Osteoblast (primary cell): ENCODE measurements around the gene ENTR1. TPM values are rescaled to one million over a fixed set of nuclear protein-coding genes. Genes with fewer than 3 reads are reported as not detected.

Experiments
- DNase-seq: peaks from one replicate; pipeline ENCODE4 v3.0.0; 2011; ENCODE audit warnings: low spot score, mixed read lengths; ENCODE audit not compliant: insufficient read length; ENCODE audit errors: missing footprints
- H2AFZ ChIP-seq: 2 replicates; pipeline ENCODE4 v1.6.0; 2011; ENCODE audit warnings: mild to moderate bottlenecking, low read length
- H3K27ac ChIP-seq: 2 replicates; pipeline ENCODE4 v1.5.1; 2011; ENCODE audit warnings: mild to moderate bottlenecking, low read depth, low read length, moderate library complexity
- H3K27me3 ChIP-seq: 2 replicates; pipeline ENCODE4 v1.6.0; 2012; ENCODE audit warnings: mild to moderate bottlenecking, control low read depth, inconsistent platforms, low read length, moderate library complexity; ENCODE audit not compliant: insufficient read depth
- H3K36me3 ChIP-seq: 2 replicates; pipeline ENCODE4 v1.5.1; 2011; ENCODE audit warnings: mild to moderate bottlenecking, low read length, control low read depth, moderate library complexity; ENCODE audit not compliant: insufficient read depth
- H3K4me1 ChIP-seq: 2 replicates; pipeline ENCODE4 v1.5.1; 2011; ENCODE audit warnings: mild to moderate bottlenecking, low read length, control low read depth, moderate library complexity; ENCODE audit not compliant: insufficient read depth
- H3K4me2 ChIP-seq: 2 replicates; pipeline ENCODE4 v1.6.0; 2011; ENCODE audit warnings: mild to moderate bottlenecking, low read length; ENCODE audit not compliant: insufficient read depth
- H3K4me3 ChIP-seq: fragments of 200-600 bp; sonication (generic); 3 replicates; pipeline ENCODE4 v1.5.1; 2012; ENCODE audit warnings: mild to moderate bottlenecking, low read length, inconsistent platforms; ENCODE audit not compliant: insufficient read depth
- H3K79me2 ChIP-seq: 2 replicates; pipeline ENCODE4 v1.6.0; 2012; ENCODE audit warnings: mild to moderate bottlenecking, low read length, control low read depth, inconsistent platforms; ENCODE audit not compliant: insufficient read depth
- H3K9me3 ChIP-seq: 2 replicates; pipeline ENCODE4 v1.5.1; 2011; ENCODE audit warnings: low read depth, low read length, control low read depth
- H4K20me1 ChIP-seq: 2 replicates; pipeline ENCODE4 v1.6.0; 2012; ENCODE audit warnings: mild to moderate bottlenecking, low read length, control low read depth; ENCODE audit not compliant: insufficient read depth
- CTCF ChIP-seq: IDR thresholded peaks from 2 replicates; pipeline ENCODE4 v1.5.1; 2011; ENCODE audit warnings: mild to moderate bottlenecking, low read depth, low read length, moderate library complexity; ENCODE audit errors: extremely low read depth
- total RNA-seq: library from RNA; depleted of rRNA; stranded (reverse); fragments of >200 nt; gene quantifications from 2 replicates; pipeline ENCODE4 v1.2.3, GENCODE V29; 2012

The ENTR1 gene
- total RNA-seq, 1 donor: 40.2 TPM

DNA sequence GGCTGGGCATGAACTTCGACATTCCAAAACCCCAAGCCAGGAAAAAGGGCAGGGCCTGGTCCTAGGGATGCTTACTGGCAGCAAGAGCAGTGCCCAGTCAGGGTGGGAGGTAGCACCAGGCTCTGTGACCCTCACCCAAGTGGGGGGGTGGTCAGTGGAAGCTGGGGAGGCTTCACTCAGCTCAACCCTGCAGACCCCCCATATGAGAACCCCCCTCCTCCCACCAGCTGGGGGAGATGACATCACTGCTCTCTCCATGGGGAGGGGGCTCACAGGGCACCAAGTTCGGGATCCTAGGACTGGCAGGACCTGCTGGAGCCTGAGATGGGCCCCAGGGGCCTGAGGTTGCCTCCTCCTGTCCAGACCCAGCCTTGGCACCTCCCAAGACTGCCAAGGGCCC lies 51.5 kb downstream of the ENTR1 start:
- Histone ChIP-seq H3K4me1 (peaks cover 24% of the 10 kb centered on the region), H3K79me2 (peaks cover 2% of the 10 kb centered on the region), H3K4me3 (no peak overlapping the region), H4K20me1 (peaks cover 18% of the 10 kb centered on the region), H2AFZ (no peak overlapping the region), H3K4me2 (no peak overlapping the region), H3K9me3 (no peaks in the 10 kb centered on the region), H3K36me3 (peaks cover 20% of the 10 kb centered on the region), H3K27ac (no peak overlapping the region), H3K27me3 (no peaks in the 10 kb centered on the region)
- DNase-seq: no peak
- TF ChIP-seq CTCF: no peak

DNA sequence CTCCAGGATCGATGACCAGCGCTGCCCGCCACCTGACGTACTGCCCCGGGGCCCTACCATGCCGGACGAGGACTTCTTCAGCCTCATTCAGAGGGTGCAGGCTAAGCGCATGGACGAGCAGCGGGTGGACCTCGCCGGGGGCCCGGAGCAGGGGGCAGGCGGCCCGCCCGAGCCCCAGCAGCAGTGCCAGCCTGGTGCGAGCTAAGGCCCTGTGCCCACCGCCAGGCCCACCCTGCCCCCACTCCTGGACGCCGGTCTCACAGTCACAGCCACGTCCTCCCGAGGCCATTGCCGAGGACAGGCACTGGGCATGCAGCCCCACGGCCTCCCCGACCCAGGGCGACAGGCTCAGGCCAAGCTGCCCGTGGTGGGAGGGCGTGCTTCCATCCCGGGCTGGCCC lies 52.4 kb downstream of the ENTR1 start:
- Histone ChIP-seq H3K27me3 (no peaks in the 10 kb centered on the region), H4K20me1 (peaks cover 24% of the 10 kb centered on the region), H2AFZ (no peak overlapping the region), H3K4me1 (peaks cover 22% of the 10 kb centered on the region), H3K36me3 (peaks cover 20% of the 10 kb centered on the region), H3K9me3 (no peaks in the 10 kb centered on the region), H3K4me3 (no peak overlapping the region), H3K27ac (no peak overlapping the region), H3K4me2 (no peak overlapping the region), H3K79me2 (no peaks in the 10 kb centered on the region)
- no peak for DNase-seq
- no peak for TF ChIP-seq CTCF

DNA sequence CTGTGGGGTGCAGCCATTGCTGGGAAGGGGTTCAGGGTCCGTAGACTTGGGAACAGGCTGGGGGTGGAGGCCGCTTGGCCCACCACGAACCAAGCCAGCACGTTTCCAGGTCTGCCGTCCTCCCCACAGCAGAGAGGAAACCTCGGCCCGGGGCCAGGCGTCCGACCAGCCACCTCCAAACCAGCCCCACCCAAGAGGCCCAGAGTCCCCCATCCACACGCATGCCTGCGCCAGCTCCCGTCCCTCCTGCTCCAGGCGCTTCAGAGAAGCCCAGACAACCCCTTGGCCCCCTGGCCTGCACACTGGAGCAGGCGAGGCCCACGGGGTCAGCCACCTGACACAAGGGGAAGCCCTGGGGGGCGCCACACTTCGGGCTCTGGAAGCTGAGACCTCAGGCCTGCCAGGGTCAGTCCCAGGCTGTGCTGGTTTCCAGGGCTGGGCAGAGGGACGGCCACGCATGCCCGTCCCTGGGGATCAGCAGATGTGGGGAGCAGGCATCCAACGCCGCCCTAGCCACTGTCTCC lies 53.1 kb downstream of the ENTR1 start:
- no peak overlapping the region for H2AFZ ChIP-seq
- no peak for DNase-seq

More for the DNA sequence above, 53.1 kb downstream of the ENTR1 start:
- H3K4me2 ChIP-seq: no peak overlapping the region
- no peaks in the 10 kb centered on the region for H3K79me2 ChIP-seq
- H4K20me1 ChIP-seq: peaks cover 31% of the 10 kb centered on the region
- H3K9me3 ChIP-seq: no peaks in the 10 kb centered on the region
- H3K4me1 ChIP-seq: peaks cover 15% of the 10 kb centered on the region
- H3K27me3 ChIP-seq: no peaks in the 10 kb centered on the region
- H3K36me3 ChIP-seq: peaks cover 20% of the 10 kb centered on the region
- H3K4me3 ChIP-seq: no peak overlapping the region
- TF ChIP-seq CTCF: no peak
- no peak overlapping the region for H3K27ac ChIP-seq
